Right lobe of liver (tissue), 6 donors: ENCODE data around the gene C6orf52. TPM values are rescaled to one million over a fixed set of nuclear protein-coding genes. Genes with fewer than 3 reads are reported as not detected.

Experiments used
- ATAC-seq, 4 donors: fragments of 200-7000 bp; cut with Tn5 transposase; one replicate each; pipeline ENCODE4 v1.9.1; 2020; ENCODE audit warnings: mild to moderate bottlenecking in 4 of 4, moderate library complexity in 4 of 4
- DNase-seq, 3 donors: peaks; one replicate each; pipeline ENCODE4 v3.0.0-alpha.2; 2020
- H3K27ac ChIP-seq, 3 donors: fragments of 200-600 bp; one replicate each; pipeline ENCODE4 v1.8.0; 2022
- H3K27me3 ChIP-seq, 2 donors: fragments of 200-600 bp; one replicate each; pipeline ENCODE4 v1.8.0; 2022
- H3K36me3 ChIP-seq, 4 donors: fragments of 200-600 bp; sonication (generic) in 1 of 4; one replicate each; pipeline versions ENCODE4 v1.5.1 to v1.8.0; 2017 to 2022; ENCODE audit warnings: control low read depth in 1 of 4
- H3K4me1 ChIP-seq, 4 donors: fragments of 200-600 bp; sonication (generic) in 1 of 4; one replicate each; pipeline versions ENCODE4 v1.5.1 to v1.8.0; 2017 to 2022; ENCODE audit warnings: control low read depth in 1 of 4
- H3K4me3 ChIP-seq, 3 donors: fragments of 200-600 bp; one replicate each; pipeline ENCODE4 v1.8.0; 2022
- H3K9me3 ChIP-seq, 4 donors: fragments of 200-600 bp; sonication (generic) in 1 of 4; one replicate each; pipeline versions ENCODE4 v1.5.1 to v1.8.0; 2017 to 2022; ENCODE audit warnings: control low read depth in 1 of 4
- POLR2A ChIP-seq: fragments of 450-650 bp; IDR thresholded peaks from one replicate; pipeline ENCODE4 v1.6.1; 2017; ENCODE audit warnings: antibody characterized with exemption, mild to moderate bottlenecking
- WGBS: methylation state at CpG from one replicate; pipeline ENCODE4 v1.1.6; 2018; ENCODE audit warnings: low coverage, low lambda C conversion rate; ENCODE audit not compliant: insufficient coverage; ENCODE audit errors: missing lambda C conversion rate; 5-methylcytosine and 5-hydroxymethylcytosine counted together
- intact Hi-C, 2 donors: fragments of 100-400 bp; cut with DNase I; formaldehyde crosslinking; loops; one replicate each; pipeline versions ENCODE4 v1.11.2 to v1.14.1; 2022
- total RNA-seq, 6 experiments: library from RNA; depleted of rRNA in 2 of 6; stranded (reverse); fragments of >200 nt in 2 of 6; fragmentation: NEBNext Ultra II Directional in 3 of 6; extraction: Animal tissue kit (Norgen Biotek cat#: 25700) in 3 of 6; gene quantifications; one replicate each; pipeline versions ENCODE4 v1.1.0 to v1.2.4, GENCODE V29; 2016 to 2023
- TF ChIP-seq, protein P1 (sequence below), 4 donors: fragments of 200-600 bp in 3 of 4; fragments of 450-650 bp in 1 of 4; IDR thresholded peaks; one replicate each; pipeline versions ENCODE4 v1.5.1 to v1.8.0; 2016 to 2022; ENCODE audit warnings: antibody characterized with exemption in 4 of 4, mild to moderate bottlenecking in 2 of 4
- donor health status: DM: no; HTN: yes; CAD: no.
- donor health status: DM: no; HTN: no; CAD: no.
- donor health status: DM: no; HTN: no; CAD: no.
- donor health status: DM: no; HTN: yes; CAD: no.
- donor health status: DM: no; HTN: yes; CAD: no.

C6orf52 gene
- total RNA-seq, 6 experiments from 2014 or later: 0.75 to 1.2 TPM; not detected in 4

DNA sequence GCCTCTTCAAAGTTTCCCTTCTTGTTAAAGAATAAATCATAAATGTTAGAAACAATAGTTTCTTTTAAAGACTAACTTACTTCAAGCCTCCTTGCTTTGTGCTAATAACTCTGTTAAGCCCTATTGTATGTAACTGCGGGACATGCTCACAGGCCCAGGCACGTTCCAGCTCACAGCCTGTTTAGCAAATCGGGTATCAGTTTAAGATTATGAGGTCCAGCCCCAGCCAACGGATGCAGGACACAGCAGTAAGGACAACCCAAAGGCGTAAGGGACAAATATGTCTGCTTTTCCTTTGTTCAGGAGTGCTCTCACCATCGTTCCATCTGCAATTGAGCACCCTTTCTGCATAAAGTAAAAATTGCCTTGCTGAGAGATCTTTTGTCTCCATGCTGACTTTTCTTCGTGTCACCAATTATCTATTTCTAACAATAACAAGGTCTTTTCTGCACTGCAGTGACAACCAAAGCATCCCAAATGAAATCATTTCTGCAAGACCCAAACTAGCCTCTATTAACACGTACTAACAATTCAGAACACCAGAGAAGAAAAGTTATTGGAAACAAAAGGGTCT, 1.4 kb downstream of the C6orf52 start:
- TF ChIP-seq, protein P1, sequence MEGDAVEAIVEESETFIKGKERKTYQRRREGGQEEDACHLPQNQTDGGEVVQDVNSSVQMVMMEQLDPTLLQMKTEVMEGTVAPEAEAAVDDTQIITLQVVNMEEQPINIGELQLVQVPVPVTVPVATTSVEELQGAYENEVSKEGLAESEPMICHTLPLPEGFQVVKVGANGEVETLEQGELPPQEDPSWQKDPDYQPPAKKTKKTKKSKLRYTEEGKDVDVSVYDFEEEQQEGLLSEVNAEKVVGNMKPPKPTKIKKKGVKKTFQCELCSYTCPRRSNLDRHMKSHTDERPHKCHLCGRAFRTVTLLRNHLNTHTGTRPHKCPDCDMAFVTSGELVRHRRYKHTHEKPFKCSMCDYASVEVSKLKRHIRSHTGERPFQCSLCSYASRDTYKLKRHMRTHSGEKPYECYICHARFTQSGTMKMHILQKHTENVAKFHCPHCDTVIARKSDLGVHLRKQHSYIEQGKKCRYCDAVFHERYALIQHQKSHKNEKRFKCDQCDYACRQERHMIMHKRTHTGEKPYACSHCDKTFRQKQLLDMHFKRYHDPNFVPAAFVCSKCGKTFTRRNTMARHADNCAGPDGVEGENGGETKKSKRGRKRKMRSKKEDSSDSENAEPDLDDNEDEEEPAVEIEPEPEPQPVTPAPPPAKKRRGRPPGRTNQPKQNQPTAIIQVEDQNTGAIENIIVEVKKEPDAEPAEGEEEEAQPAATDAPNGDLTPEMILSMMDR (IDR thresholded peaks at IDR 0.05): no peak
- no peak for TF ChIP-seq POLR2A
- no peak for DNase-seq
- H3K36me3 ChIP-seq: no peaks in the 10 kb centered on the region
- ATAC-seq: no peak
- H3K9me3 ChIP-seq: no peaks in the 10 kb centered on the region
- intact Hi-C loops: no loop called here
- peak overlapping the region in 2 of 3 donors; percentile 77 to 89 for H3K4me3 ChIP-seq
- H3K4me1 ChIP-seq: peaks cover 0 to 19% (median 9%) of the 10 kb centered on the region in 4 donors
- H3K27ac ChIP-seq: no peak overlapping the region
- H3K27me3 ChIP-seq: no peaks in the 10 kb centered on the region
- 97% methylated on average over 5 of the region's 8 CpGs for whole genome bisulfite sequencing

GRCh38 chr6:10690651-10691445, 3.6 kb downstream of the C6orf52 start:
- Histone ChIP-seq H3K36me3 (no peaks in the 10 kb centered on the region), H3K9me3 (no peaks in the 10 kb centered on the region), H3K4me3 (no peak overlapping the region), H3K27me3 (no peaks in the 10 kb centered on the region), H3K27ac (no peak overlapping the region), H3K4me1 (peaks cover 0 to 15% (median 6%) of the 10 kb centered on the region in 4 donors)
- DNase-seq (no peak), ATAC-seq (no peak)
- TF ChIP-seq, protein P1 (IDR thresholded peaks at IDR 0.05): no peak
- no peak for TF ChIP-seq POLR2A
- 60% methylated on average over 13 of the region's 15 CpGs for WGBS
- intact Hi-C loops: no loop called here

DNA sequence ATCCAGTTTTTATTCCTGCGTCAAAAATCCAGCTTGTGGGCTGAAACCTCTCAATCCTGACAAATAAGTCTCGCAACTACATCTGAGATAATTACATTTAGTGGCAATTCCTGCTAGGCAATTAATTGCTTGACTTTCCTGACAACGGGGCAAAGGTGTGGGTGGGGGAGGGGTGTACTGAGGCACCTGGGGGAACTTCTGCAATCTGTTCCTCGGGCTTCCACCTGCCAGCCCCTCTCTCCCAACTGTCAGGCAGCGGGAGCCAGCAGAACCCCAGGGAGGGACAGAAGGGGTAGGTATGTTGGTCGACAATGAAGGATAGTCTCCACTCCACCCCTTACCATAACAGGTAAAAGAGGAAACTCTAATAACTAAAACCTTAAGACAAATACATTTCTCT, 6.8 kb downstream of the C6orf52 start:
- ATAC-seq: no peak
- intact Hi-C loops: no loop called here
- 17% methylated on average over 5 of the region's 6 CpGs for WGBS

DNA sequence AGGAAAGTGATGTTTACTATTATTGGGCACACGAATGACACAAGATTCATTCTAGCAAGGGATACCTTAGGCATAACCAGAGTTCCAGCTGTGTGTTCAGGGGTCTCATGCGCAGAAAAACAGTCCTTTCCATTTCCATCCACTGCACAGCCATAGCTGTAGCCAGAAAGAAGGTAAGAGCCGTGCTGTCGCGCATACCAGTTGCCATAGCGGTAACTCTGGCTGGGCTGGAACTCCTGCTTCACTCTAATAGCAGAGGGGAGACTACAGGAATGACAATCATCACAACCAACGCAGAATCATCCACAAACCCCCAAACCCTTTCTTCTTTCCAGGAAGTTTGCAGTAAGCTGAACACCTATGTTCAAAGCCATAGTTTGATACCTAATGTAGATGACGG, 7.5 kb downstream of the C6orf52 start:
- no peak overlapping the region for H3K27ac ChIP-seq
- TF ChIP-seq, protein P1 (IDR thresholded peaks at IDR 0.05): no peak
- TF ChIP-seq POLR2A: no peak
- no peaks in the 10 kb centered on the region for H3K4me1 ChIP-seq
- no peaks in the 10 kb centered on the region for H3K36me3 ChIP-seq
- H3K9me3 ChIP-seq: no peaks in the 10 kb centered on the region
- intact Hi-C loops: no loop called here
- DNase-seq (no peak), ATAC-seq (no peak)
- no peak overlapping the region for H3K4me3 ChIP-seq
- 58% methylated on average over 3 of the region's 8 CpGs for WGBS
- no peaks in the 10 kb centered on the region for H3K27me3 ChIP-seq

More for the DNA sequence above, 6.8 kb downstream of the C6orf52 start:
- H3K27ac ChIP-seq: no peak overlapping the region
- no peaks in the 10 kb centered on the region for H3K4me1 ChIP-seq
- no peak overlapping the region for H3K4me3 ChIP-seq
- no peak for TF ChIP-seq POLR2A
- TF ChIP-seq, protein P1 (IDR thresholded peaks at IDR 0.05): no peak
- no peaks in the 10 kb centered on the region for H3K27me3 ChIP-seq
- H3K36me3 ChIP-seq: no peaks in the 10 kb centered on the region
- H3K9me3 ChIP-seq: no peaks in the 10 kb centered on the region
- DNase-seq: no peak
